HepG2 (cell line): Measurements from ENCODE around the gene GGA2. TPM values are rescaled to one million over a fixed set of nuclear protein-coding genes. Genes with fewer than 3 reads are reported as not detected.

Source experiments
- ATAC-seq: fragments of 200-7000 bp; cut with Tn5 transposase; 3 replicates; pipeline ENCODE4 v1.9.1; 2020; ENCODE audit warnings: mild to moderate bottlenecking, moderate library complexity
- BruUV-seq: library from RNA; stranded (reverse); fragments of 400-500 nt; replicated peaks from 2 replicates; lab custom pipeline; 2021; lab: Mats Ljungman, UMichigan
- CTCF ChIA-PET: fragments of 300-600 bp; formaldehyde crosslinking; extraction: SDS; loops from one replicate; lab custom pipeline; 2021; ENCODE audit warnings: low total read pairs, inconsistent platforms, low intra/inter-chr PET ratio; lab: Yijun Ruan, JAX
- POLR2A ChIA-PET: fragments of 350-600 bp; sonication (Branson Sonifier 250); formaldehyde crosslinking; loops from one replicate; lab custom pipeline; 2020; ENCODE audit warnings: antibody characterized with exemption, inconsistent platforms; lab: Yijun Ruan, JAX
- DNase-seq: peaks from one replicate; pipeline ENCODE4 v3.0.0-alpha.2; 2015; ENCODE audit warnings: low spot score
- FAIRE-seq: peaks from 3 replicates; lab custom pipeline; 2011; peaks lifted over from hg19 to GRCh38; lab: Jason Lieb, UNC
- H2AFZ ChIP-seq: one replicate; pipeline ENCODE4 v1.6.1; 2011; ENCODE audit warnings: low read length, inconsistent platforms
- H3K27ac ChIP-seq: fragments of 300-600 bp; 3 replicates; pipeline ENCODE4 v1.8.0; 2011; ENCODE audit warnings: mixed run types, mild to moderate bottlenecking, mixed read lengths, low read length, inconsistent platforms; ENCODE audit not compliant: insufficient read depth; ENCODE audit errors: extremely low read length
- H3K27me3 ChIP-seq, 2 experiments: fragments of 200-600 bp in 1 of 2; 2 replicates in 1 of 2; 3 replicates in 1 of 2; pipeline versions ENCODE4 v1.6.0 to v1.8.0; 2011; ENCODE audit warnings: low read length in 2 of 2, mild to moderate bottlenecking in 2 of 2, moderate library complexity in 2 of 2, inconsistent platforms in 1 of 2; ENCODE audit not compliant: insufficient read depth in 2 of 2, control insufficient read depth in 1 of 2
- H3K36me3 ChIP-seq, 2 experiments: fragments of 200-600 bp in 1 of 2; replicated peaks in 1 of 2; 2 replicates in 1 of 2; 3 replicates in 1 of 2; pipeline versions ENCODE4 v1.5.1 to v1.8.0; 2011; ENCODE audit warnings: low read length in 2 of 2, inconsistent platforms in 1 of 2; ENCODE audit not compliant: insufficient read depth in 2 of 2, control insufficient read depth in 1 of 2
- H3K4me1 ChIP-seq: 2 replicates; pipeline ENCODE4 v1.5.1; 2012; ENCODE audit warnings: low read length, inconsistent platforms; ENCODE audit not compliant: insufficient read depth
- H3K4me2 ChIP-seq: 2 replicates; pipeline ENCODE4 v1.6.0; 2011; ENCODE audit warnings: low read depth, low read length, inconsistent platforms
- H3K4me3 ChIP-seq, 3 experiments: fragments of 200-600 bp in 1 of 3; sonication (generic), shearing (Covaris generic) in 1 of 3; replicated peaks in 1 of 3; 2 replicates each; pipeline ENCODE4 v1.5.1; 2011 to 2016; ENCODE audit warnings: low read length in 3 of 3, inconsistent platforms in 2 of 3, low read depth in 2 of 3, mild to moderate bottlenecking in 2 of 3, control low read depth in 1 of 3, mixed read lengths in 1 of 3; ENCODE audit not compliant: insufficient read depth in 1 of 3
- H3K79me2 ChIP-seq: one replicate; pipeline ENCODE4 v1.6.1; 2011; ENCODE audit warnings: low read length, inconsistent platforms; ENCODE audit not compliant: insufficient read depth
- H3K9ac ChIP-seq: 2 replicates; pipeline ENCODE4 v1.6.0; 2011; ENCODE audit warnings: mild to moderate bottlenecking, low read depth, low read length, inconsistent platforms; ENCODE audit not compliant: insufficient read depth
- H3K9me3 ChIP-seq: 2 replicates; pipeline ENCODE4 v1.5.1; 2012; ENCODE audit warnings: mild to moderate bottlenecking, low read length
- H4K20me1 ChIP-seq: 2 replicates; pipeline ENCODE4 v1.6.0; 2011; ENCODE audit warnings: inconsistent platforms, mild to moderate bottlenecking, low read length, moderate library complexity; ENCODE audit not compliant: insufficient read depth
- CEBPB ChIP-seq: IDR thresholded peaks from 2 replicates; pipeline ENCODE4 v1.6.1; 2011; ENCODE audit warnings: low read depth, low read length, improper control_type of control experiment, borderline replicate concordance
- NCOA5 ChIP-seq: sonication (generic); formaldehyde crosslinking; IDR thresholded peaks from 2 replicates; pipeline ENCODE4 v1.4.0; 2020; ENCODE audit warnings: missing genetic modification reagents
- NR1H2 ChIP-seq: sonication (generic); formaldehyde crosslinking; IDR thresholded peaks from 2 replicates; pipeline ENCODE4 v1.8.1; 2022; ENCODE audit warnings: low read depth, missing genetic modification reagents, borderline replicate concordance
- POLR2A ChIP-seq, 2 experiments: IDR thresholded peaks; 2 replicates each; pipeline ENCODE4 v1.6.1; 2011; ENCODE audit warnings: low read depth in 2 of 2, low read length in 2 of 2, mild to moderate bottlenecking in 1 of 2, moderate library complexity in 1 of 2; ENCODE audit not compliant: insufficient read depth in 1 of 2
- TAF1 ChIP-seq: sonication (generic); formaldehyde crosslinking; IDR thresholded peaks from 2 replicates; pipeline ENCODE4 v1.4.0; 2020; ENCODE audit warnings: missing genetic modification reagents
- ZNF33B ChIP-seq: sonication (generic); formaldehyde crosslinking; IDR thresholded peaks from 2 replicates; pipeline ENCODE4 v1.5.1; 2020; ENCODE audit warnings: mild to moderate bottlenecking, missing genetic modification reagents
- ZNF460 ChIP-seq: sonication (generic); formaldehyde crosslinking; IDR thresholded peaks from 2 replicates; pipeline ENCODE4 v1.5.1; 2020; ENCODE audit warnings: missing genetic modification reagents, mild to moderate bottlenecking, borderline replicate concordance
- WGBS: methylation state at CpG from one replicate; pipeline ENCODE4 v1.1.6; 2017; ENCODE audit warnings: low lambda C conversion rate; 5-methylcytosine and 5-hydroxymethylcytosine counted together
- in situ Hi-C: cut with HindIII; loops from 2 replicates; pipeline ENCODE4 v1.10.0; 2017; ENCODE audit warnings: low pct_unique_long_range_greater_than_20kb; ENCODE audit not compliant: extremely low pct_ligation_motif_present
- intact Hi-C: fragments of 100-400 bp; cut with micrococcal nuclease; formaldehyde crosslinking; loops from one replicate; pipeline ENCODE4 v1.10.0; 2022; ENCODE audit not compliant: unreplicated experiment
- polyA plus RNA-seq, 8 experiments: library from polyadenylated mRNA; depleted of rRNA in 3 of 8; stranded (reverse) in 7 of 8; unstranded in 1 of 8; fragments of >200 nt; fragmentation: Illumina TruSeq in 4 of 8; extraction: Trizol in 4 of 8; gene quantifications; 2 replicates each; pipeline versions ENCODE4 v1.2.1 to v1.2.3, GENCODE V29; 2011 to 2016; ENCODE audit warnings: low read depth in 4 of 8, missing spikeins in 1 of 8, mixed read lengths in 1 of 8; ENCODE audit not compliant: insufficient read depth in 1 of 8
- total RNA-seq, 5 experiments: library from RNA; depleted of rRNA; stranded (reverse); fragments of >200 nt; fragmentation: Illumina TruSeq; extraction: Trizol; gene quantifications; 2 replicates each; pipeline ENCODE4 v1.2.3, GENCODE V29; 2016; ENCODE audit warnings: low read depth in 1 of 5
- TF ChIP-seq, protein P1 (sequence below): sonication (generic); formaldehyde crosslinking; IDR thresholded peaks from 2 replicates; pipeline ENCODE4 v1.4.0; 2020; ENCODE audit warnings: mild to moderate bottlenecking, missing genetic modification reagents

GGA2 gene
- total and polyA plus RNA-seq, 2 of the 13 experiments (the other 11 are each of a cell fraction or from before 2014, with no cell fraction given): 51.5 to 69.8 TPM

DNA sequence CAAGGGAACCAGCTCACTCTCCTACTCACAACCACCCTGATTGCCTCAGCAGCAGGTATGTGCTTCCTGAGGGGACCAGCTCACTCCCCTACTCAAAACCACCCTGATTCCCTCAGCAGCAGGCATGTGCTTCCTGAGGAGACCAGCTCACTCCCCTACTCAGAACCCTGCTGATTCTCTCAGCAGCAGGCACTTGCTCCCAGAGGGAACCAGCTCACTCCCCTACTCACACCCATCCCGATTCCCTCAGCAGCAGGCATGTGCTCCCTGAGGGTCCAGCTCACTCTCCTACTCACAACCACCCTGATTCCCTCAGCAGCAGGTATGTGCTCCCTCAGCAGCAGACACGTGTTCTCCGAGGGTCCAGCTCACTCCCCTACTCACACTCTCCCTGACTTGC, 31.2 kb downstream of the GGA2 start (continued):
- TF ChIP-seq ZNF460 (CRISPR knock-in tag): no peak
- TF ChIP-seq, protein P1, sequence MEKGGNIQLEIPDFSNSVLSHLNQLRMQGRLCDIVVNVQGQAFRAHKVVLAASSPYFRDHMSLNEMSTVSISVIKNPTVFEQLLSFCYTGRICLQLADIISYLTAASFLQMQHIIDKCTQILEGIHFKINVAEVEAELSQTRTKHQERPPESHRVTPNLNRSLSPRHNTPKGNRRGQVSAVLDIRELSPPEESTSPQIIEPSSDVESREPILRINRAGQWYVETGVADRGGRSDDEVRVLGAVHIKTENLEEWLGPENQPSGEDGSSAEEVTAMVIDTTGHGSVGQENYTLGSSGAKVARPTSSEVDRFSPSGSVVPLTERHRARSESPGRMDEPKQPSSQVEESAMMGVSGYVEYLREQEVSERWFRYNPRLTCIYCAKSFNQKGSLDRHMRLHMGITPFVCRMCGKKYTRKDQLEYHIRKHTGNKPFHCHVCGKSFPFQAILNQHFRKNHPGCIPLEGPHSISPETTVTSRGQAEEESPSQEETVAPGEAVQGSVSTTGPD (CRISPR knock-in tag): no peak
- no peak for TF ChIP-seq NCOA5 (CRISPR knock-in tag)
- no peak for TF ChIP-seq NR1H2 (CRISPR knock-in tag)
- TF ChIP-seq CEBPB: no peak

DNA sequence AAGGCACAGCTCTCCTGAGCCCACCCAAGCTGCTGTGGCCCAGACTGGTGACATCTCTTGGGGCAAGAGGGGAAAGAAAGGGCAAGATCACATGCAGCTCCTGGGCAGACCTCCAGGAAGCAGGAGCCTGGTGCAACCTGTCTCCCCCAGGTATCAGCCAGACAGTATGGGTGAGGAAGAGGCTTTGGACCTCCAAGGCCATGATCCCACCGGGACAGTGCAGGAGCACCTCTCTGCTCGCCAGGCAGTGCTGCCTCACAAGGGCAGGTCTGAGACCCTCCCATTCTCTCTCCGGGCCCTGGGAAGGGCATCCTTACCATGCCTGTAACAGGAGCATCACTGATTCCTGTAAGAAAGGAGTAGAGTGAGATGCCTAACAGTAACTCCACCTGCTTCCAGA, 31.7 kb downstream of the GGA2 start:
- CTCF ChIA-PET: no interaction called here
- ATAC-seq (peak; percentile 37), FAIRE-seq (no peak), DNase-seq (no peak)
- intact Hi-C loops (no loop called here), in situ Hi-C loops (no loop called here)
- no peak overlapping the region for H2AFZ ChIP-seq
- H3K4me3 ChIP-seq: no peak overlapping the region
- no peaks in the 10 kb centered on the region for H3K79me2 ChIP-seq
- H3K9ac ChIP-seq: no peak overlapping the region
- BruUV-seq: no TSS peak
- H3K27ac ChIP-seq: no peak overlapping the region
- H3K4me1 ChIP-seq: no peaks in the 10 kb centered on the region
- H4K20me1 ChIP-seq: no peaks in the 10 kb centered on the region
- peaks cover 68 to 95% of the 10 kb centered on the region in 2 experiments for H3K36me3 ChIP-seq
- H3K27me3 ChIP-seq: no peaks in the 10 kb centered on the region; a peak in 1 of 5 replicates
- no peaks in the 10 kb centered on the region for H3K9me3 ChIP-seq
- WGBS: 100% methylated on average over 3 of the region's 3 CpGs
- H3K4me2 ChIP-seq: no peak overlapping the region
- no peak for TF ChIP-seq ZNF33B (CRISPR knock-in tag)
- 0 out of 4 replicates have a peak, but pooled peaks of 1 of the 2 experiments have one; percentile 20 for TF ChIP-seq POLR2A (IDR thresholded peaks at IDR 0.05; ENCODE audit: insufficient read depth in 1 of 2, low read depth in 2 of 2, low read length in 2 of 2)
- TF ChIP-seq TAF1 (CRISPR knock-in tag): 0 out of 2 replicates have a peak, but pooled peaks have one; percentile 9
- POLR2A ChIA-PET: no interaction called here
